IPS-18c (cell line): ENCODE data around the gene KRTAP19-7.

Experiments
- H3K4me3 ChIP-seq: 2 replicates; pipeline ENCODE4 v1.7.0; 2013; ENCODE audit warnings: low read depth, mild to moderate bottlenecking, low read length, moderate library complexity; ENCODE audit not compliant: insufficient read depth
- H3K9me3 ChIP-seq: one replicate; pipeline ENCODE4 v1.6.1; 2013; ENCODE audit warnings: mild to moderate bottlenecking, low read length, moderate library complexity; ENCODE audit not compliant: control insufficient read depth, insufficient read depth

Gene KRTAP19-7

DNA sequence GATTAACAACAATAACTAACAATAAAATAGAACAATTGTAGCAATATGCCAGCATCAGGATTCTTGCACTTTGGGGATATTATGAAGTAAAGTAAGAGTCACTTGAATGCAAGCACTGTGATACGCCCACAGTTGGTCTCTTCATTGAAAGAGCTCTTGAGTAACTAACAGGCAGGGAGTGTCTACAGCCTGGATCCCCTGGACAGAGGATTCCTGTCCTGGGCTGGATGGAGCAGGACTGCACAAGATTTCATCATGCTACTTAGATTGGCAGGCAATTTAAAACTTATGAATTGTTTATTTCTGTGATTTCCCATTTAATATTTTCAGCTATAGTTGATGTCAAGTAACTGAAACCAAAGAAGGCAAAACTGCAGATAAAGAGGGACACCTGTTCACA lies 45.4 kb downstream of the KRTAP19-7 start:
- H3K9me3 ChIP-seq: no peaks in the 10 kb centered on the region
- no peak overlapping the region for H3K4me3 ChIP-seq
